Prostate gland (tissue), 2 donors: ENCODE measurements around the gene NUDT8.

Source experiments
- CTCF ChIP-seq, 4 experiments: fragments of 200-600 bp in 2 of 4; fragments of 450-650 bp in 2 of 4; sonication (generic) in 2 of 4; IDR thresholded peaks; 1 replicate in 3 of 4; 2 replicates in 1 of 4; pipeline ENCODE4 v1.5.1; 2016 to 2019; ENCODE audit warnings: antibody characterized with exemption in 4 of 4, mild to moderate bottlenecking in 2 of 4, moderate library complexity in 2 of 4
- POLR2A ChIP-seq: fragments of 450-650 bp; IDR thresholded peaks from one replicate; pipeline ENCODE4 v1.6.1; 2016; ENCODE audit warnings: antibody characterized with exemption, mild to moderate bottlenecking

GRCh38 chr11:67601098-67601497 is 28.6 kb downstream of the NUDT8 start:
- TF ChIP-seq POLR2A, result no peak
- no peak for TF ChIP-seq CTCF (IDR thresholded peaks at IDR 0.05)
